Measurements from ENCODE around the gene UNC5A. TPM values are rescaled to one million over a fixed set of nuclear protein-coding genes. Genes with fewer than 3 reads are reported as not detected.

The UNC5A gene
- total RNA-seq, 4 donors from 2014 or later = 0.34 to 0.67 (median 0.67) TPM; not detected in 1

DNA sequence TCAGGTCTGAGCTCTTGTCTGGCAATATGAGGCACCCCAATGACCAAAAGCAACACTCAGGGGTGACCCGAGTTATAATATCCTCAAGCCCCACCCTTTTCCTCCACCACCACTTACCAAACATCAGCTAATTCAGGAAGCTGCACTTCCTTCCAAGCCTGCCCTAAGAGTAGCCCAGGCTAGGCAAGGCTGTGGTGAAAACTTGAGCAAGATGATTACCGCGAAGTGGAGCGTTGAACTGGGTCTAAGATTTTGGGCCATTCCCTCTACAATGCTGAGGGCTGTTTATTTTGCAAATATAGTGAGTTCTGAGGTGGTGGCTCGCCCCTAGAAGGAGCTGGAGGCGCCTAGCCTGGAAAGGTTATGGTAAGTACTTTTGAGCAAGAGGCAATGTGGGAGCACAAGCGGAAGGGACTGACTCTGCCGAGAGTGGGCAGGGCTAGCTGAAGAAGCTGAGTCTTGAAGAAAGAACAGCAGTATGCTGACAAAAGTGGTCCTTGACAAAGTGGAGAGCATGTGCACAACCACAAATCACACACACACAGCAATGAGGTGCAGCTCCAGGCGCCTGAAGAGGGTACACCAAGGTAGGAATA, 89.0 kb downstream of the UNC5A start, which contains the start of gene HK3:
TSS of gene HK3 (minus strand) at position 51 of the 596 bp plus-strand sequence. CDS start 3,187 bp downstream, outside the sequence.
- Histone ChIP-seq H3K4me3 (replicated peaks in 1 of 3) (no peak within 1 kb of the TSS), H3K9me3 (no peaks in the 10 kb centered on the region), H3K27me3 (no peaks in the 10 kb centered on the region), H3K27ac (no peak within 1 kb of the TSS), H3K36me3 (peaks cover 11 to 12% of the 10 kb centered on the region in 2 donors), H3K4me1 (no peaks in the 10 kb centered on the region)
- TF ChIP-seq, protein P1, sequence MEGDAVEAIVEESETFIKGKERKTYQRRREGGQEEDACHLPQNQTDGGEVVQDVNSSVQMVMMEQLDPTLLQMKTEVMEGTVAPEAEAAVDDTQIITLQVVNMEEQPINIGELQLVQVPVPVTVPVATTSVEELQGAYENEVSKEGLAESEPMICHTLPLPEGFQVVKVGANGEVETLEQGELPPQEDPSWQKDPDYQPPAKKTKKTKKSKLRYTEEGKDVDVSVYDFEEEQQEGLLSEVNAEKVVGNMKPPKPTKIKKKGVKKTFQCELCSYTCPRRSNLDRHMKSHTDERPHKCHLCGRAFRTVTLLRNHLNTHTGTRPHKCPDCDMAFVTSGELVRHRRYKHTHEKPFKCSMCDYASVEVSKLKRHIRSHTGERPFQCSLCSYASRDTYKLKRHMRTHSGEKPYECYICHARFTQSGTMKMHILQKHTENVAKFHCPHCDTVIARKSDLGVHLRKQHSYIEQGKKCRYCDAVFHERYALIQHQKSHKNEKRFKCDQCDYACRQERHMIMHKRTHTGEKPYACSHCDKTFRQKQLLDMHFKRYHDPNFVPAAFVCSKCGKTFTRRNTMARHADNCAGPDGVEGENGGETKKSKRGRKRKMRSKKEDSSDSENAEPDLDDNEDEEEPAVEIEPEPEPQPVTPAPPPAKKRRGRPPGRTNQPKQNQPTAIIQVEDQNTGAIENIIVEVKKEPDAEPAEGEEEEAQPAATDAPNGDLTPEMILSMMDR (IDR thresholded peaks at IDR 0.05) = no peak
- no peak for DNase-seq
- WGBS, 2 donors = 29 to 33% methylated on average over 9 of the region's 9 CpGs
- intact Hi-C loops (cut with DNase I) = no loop called here

DNA sequence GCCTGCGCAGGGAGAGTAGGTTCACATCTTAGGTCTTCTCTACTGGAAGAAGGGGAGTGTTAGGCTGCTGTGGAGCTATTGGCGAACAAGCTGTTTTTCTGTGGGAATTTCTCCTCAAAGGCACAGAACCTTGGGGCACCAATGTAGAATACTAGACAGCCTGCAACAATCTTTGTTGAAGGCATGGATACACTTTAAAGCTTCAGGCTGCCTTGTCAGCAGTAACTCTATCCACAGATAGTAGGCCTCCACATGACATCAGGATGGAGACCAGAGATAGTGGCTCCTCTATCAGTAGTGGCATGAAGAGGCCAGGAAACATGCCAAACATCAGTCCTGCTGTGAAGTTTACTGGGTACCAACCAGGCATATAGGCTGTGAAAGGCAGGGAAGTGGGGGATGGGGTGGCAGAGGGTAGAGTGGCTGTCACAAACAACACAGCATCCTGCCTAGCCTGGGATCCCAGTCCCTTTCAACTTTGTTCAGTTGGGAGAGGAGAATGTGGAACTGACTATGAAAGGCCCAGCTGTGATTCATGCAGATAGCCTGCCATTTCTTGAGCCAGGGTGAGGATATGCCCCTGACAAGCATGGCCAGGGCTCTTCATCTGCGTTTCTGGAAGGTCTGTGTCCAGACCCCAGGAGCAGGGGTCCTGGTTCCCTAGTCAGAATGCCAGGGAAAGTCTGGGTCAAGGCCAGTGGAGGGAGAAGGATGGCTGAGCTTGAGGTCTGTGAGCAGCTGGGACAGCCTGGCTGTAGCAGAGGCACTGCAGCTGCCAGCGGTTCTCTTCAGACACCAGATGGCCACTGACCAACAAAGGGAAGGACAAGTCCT, 89.8 kb downstream of the UNC5A start:
- WGBS, 2 donors = 86 to 97% methylated on average over 3 to 4 of the region's 4 CpGs
- intact Hi-C loops (cut with DNase I) = no loop called here
- no peak overlapping the region for H3K27ac ChIP-seq
- no peaks in the 10 kb centered on the region for H3K9me3 ChIP-seq
- no peak overlapping the region for H3K4me3 ChIP-seq (replicated peaks in 1 of 3)
- H3K4me1 ChIP-seq = no peaks in the 10 kb centered on the region
- no peaks in the 10 kb centered on the region for H3K27me3 ChIP-seq
- H3K36me3 ChIP-seq = peaks cover 19% of the 10 kb centered on the region in 2 donors
- TF ChIP-seq, protein P1 (IDR thresholded peaks at IDR 0.05) = no peak
- no peak for TF ChIP-seq POLR2A (IDR thresholded peaks at IDR 0.05)
- no peak for DNase-seq

DNA sequence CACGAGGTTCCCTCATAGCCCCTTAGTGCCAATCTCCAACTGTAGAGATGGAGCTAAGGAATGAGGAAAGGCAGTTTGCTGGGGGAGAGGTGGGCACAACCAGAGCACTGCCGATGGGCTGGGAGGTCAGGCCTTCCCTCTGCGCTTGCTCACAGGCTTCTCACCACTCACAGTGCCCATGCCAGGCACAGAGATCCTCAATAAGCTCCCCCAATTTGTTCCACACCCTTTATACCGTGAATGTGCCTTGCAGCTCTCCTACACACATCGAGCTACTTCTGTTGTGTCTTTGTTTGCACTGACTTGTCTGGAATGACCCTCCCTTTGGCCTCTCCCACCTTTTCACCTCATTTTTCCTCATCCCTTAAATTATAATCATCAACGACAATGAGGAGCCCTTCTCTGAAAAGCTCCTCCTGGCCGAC, 90.4 kb downstream of the UNC5A start:
- no peaks in the 10 kb centered on the region for H3K4me1 ChIP-seq
- H3K4me3 ChIP-seq (replicated peaks in 1 of 3) = no peak overlapping the region
- no peak overlapping the region for H3K27ac ChIP-seq
- no peak for DNase-seq
- peaks cover 25 to 26% of the 10 kb centered on the region in 2 donors for H3K36me3 ChIP-seq
- H3K27me3 ChIP-seq = no peaks in the 10 kb centered on the region
- TF ChIP-seq POLR2A (IDR thresholded peaks at IDR 0.05) = no peak
- TF ChIP-seq, protein P1 (IDR thresholded peaks at IDR 0.05) = no peak
- WGBS, 2 donors = 87 to 88% methylated on average over 6 to 7 of the region's 7 CpGs
- intact Hi-C loops (cut with DNase I) = no loop called here
- H3K9me3 ChIP-seq = no peaks in the 10 kb centered on the region

DNA sequence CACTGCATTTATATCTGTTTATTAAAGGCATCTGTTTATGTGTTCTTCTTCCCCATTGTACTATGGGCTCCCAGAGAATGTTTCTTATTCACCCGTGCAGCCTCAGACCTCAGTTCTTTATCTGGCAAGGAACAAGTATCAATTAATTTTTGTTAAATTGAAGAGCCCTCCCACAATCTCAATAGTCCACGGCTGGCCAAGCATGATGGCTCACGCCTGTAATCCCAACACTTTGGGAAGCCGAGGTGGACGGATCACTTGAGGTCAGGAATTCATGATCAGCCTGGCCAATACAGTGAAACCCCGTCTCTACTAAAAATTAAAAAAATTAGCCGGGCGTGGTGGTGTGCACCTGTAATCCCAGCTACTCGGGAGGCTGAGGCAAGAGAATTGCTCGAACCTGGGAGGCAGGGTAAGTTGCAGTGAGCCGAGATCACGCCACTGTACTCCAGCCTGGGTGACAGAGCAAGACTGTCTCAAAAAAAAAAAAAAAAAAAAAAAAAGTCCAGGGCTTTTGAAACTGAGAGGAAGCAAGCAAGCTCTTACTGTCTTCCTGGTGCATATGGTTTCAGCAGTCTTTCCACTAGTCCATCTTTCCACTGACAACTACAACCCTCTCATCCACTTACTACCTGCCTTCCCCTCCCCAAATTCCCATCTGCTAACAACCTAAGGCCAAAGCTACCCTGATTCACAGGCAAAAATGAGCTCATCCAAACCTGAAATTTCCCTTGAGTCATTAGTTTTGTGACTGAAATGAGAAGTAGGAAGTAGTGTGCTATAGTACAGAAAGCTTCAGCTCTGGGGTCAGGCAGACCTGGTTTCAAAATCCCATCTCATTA, 91.1 kb downstream of the UNC5A start:
- no peaks in the 10 kb centered on the region for H3K9me3 ChIP-seq
- no peak for TF ChIP-seq POLR2A (IDR thresholded peaks at IDR 0.05)
- TF ChIP-seq, protein P1 (IDR thresholded peaks at IDR 0.05) = no peak
- WGBS, 2 donors = 85 to 89% methylated on average over 12 of the region's 12 CpGs
- no peak overlapping the region for H3K4me3 ChIP-seq (replicated peaks in 1 of 3)
- no peak overlapping the region for H3K27ac ChIP-seq
- intact Hi-C loops (cut with DNase I) = no loop called here
- no peaks in the 10 kb centered on the region for H3K4me1 ChIP-seq
- DNase-seq = no peak
- peaks cover 31 to 32% of the 10 kb centered on the region in 2 donors for H3K36me3 ChIP-seq
- H3K27me3 ChIP-seq = no peaks in the 10 kb centered on the region
